Measurements from ENCODE around the gene CACHD1.

Gene CACHD1

GRCh38 chr1:64549464-64550239 lies 79.7 kb downstream of the CACHD1 start:
- no peak for DNase-seq (ENCODE audit: low read depth)

DNA sequence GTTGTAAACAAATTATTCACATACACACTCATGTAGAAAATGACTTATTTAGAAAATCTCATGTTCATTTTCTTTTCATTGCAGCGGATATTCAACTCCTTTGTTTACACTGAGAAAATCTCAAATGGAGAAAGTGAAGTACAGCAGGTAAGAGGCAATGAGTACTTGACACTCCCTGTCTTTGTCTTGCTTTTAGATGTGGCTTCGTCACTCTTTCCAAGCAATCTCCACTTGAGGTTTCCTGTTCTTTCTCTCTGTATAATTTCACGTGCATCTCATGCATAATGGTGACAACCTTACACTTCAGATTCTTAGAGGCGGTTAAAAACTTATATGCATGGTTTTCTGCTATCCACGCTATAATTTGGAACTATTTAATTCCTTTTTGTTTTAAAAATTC lies 80.6 kb downstream of the CACHD1 start:
- DNase-seq (ENCODE audit: low read depth), result no peak

DNA sequence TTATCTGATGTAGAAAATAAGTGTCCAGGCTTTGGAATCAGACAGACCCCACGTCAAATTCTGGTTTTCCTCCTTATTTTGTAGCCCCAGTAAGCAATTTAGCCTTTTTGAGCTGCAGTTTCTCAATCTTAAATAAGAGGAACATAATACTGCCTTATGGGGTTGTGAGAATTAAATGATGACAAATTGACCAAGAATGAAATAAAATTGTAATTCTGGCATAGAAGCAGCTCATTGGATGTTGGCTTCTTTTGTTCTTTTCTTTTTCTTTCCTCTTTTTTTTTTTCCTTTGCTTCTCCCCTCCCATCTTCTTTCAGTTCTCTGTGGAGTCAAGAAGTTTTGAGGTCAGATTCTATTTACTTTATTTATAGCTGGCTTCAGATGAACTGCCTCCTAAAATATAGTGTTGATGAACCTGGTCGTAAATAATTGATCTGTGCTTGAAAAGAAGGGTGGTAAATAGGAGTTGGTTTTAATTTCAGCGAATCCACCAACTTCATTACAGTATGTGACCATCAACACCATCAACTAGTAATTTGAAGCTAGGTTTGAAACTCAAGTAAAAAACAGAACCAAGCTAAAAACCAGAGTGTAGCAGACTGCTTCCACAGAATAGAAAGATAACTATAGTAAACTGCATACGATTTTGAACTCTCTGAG lies 81.1 kb downstream of the CACHD1 start:
- DNase-seq (ENCODE audit: low read depth), result no peak

GRCh38 chr1:64553285-64553684 lies 83.4 kb downstream of the CACHD1 start:
- DNase-seq (ENCODE audit: low read depth), result no peak

DNA sequence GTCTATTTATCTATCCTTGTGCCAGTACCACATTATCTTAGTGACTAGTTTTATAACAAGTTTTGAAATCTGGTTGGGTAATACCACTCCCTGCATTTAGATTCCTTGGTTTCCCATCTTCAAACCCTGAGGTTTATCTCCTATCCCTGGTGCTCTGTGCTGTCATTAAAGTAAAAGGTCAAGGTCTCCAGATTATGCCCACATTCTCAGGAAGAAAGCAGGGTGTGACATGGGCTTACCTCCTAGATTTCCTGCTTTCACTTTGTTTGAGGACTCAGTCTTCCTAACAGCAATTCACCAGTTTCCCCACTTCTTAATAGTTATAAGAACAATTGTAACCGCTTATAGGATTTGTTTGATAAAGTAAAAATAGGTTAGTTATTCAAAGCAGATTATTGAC lies 86.0 kb downstream of the CACHD1 start:
- DNase-seq (ENCODE audit: low read depth), result no peak

DNA sequence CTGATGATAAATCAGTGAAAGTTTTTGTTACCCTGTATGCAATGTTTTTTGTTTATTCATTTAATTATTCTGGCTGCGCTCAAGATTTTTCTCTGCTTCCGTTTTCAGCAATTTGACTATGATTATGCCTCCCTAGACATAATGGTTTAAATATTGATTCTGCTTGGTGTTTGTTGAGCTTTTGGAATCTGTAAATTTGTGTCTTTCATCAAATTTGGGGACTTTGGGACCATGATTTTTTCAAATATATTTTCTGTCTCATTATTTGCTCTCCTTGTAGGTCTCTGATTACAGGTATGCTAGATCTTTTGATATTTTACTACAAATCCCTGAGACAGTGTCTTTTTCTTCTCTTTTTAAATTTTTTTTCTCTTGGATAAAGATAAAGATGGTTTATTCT lies 92.1 kb downstream of the CACHD1 start:
- no peak for DNase-seq (ENCODE audit: low read depth)

- DNase-seq (ENCODE audit: low read depth), result no peak
Measured at GRCh38 chr1:64563958-64564565, 94.1 kb downstream of the CACHD1 start.

DNA sequence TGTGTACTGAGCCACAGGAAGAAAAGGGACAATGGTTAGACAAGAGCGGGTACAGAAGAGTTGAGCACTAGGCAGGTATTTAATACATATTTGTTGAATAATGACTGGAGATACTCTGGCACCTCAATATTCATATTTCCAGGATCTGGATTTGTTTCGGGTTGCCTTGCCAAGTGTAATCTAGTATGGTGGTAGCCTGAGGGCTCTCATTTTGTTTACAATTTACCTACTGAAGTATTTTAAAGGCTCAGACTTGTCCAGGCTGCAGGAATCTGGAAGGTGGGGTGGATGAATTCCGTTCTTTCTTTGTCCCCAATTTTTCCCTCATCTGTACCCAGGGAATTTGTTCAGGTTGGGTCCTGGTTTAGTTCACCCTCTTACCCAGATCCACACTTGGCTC lies 95.0 kb downstream of the CACHD1 start:
- DNase-seq (ENCODE audit: low read depth), result no peak

- no peak for DNase-seq (ENCODE audit: low read depth)
Measured at GRCh38 chr1:64567426-64568170, 97.7 kb downstream of the CACHD1 start.

GRCh38 chr1:64568171-64568450 lies 98.2 kb downstream of the CACHD1 start:
- no peak for DNase-seq (ENCODE audit: low read depth)

- no peak for DNase-seq (ENCODE audit: low read depth)
Measured at GRCh38 chr1:64569411-64569810, 99.5 kb downstream of the CACHD1 start.

GRCh38 chr1:64570267-64570855 lies 100.4 kb downstream of the CACHD1 start:
- no peak for DNase-seq (ENCODE audit: low read depth)

- no peak for DNase-seq (ENCODE audit: low read depth)
Measured at GRCh38 chr1:64572222-64572900, 102.4 kb downstream of the CACHD1 start.

- no peak for DNase-seq (ENCODE audit: low read depth)
Measured at GRCh38 chr1:64574301-64574700, 104.4 kb downstream of the CACHD1 start.

GRCh38 chr1:64575881-64576676 lies 106.2 kb downstream of the CACHD1 start:
- no peak for DNase-seq (ENCODE audit: low read depth)

DNA sequence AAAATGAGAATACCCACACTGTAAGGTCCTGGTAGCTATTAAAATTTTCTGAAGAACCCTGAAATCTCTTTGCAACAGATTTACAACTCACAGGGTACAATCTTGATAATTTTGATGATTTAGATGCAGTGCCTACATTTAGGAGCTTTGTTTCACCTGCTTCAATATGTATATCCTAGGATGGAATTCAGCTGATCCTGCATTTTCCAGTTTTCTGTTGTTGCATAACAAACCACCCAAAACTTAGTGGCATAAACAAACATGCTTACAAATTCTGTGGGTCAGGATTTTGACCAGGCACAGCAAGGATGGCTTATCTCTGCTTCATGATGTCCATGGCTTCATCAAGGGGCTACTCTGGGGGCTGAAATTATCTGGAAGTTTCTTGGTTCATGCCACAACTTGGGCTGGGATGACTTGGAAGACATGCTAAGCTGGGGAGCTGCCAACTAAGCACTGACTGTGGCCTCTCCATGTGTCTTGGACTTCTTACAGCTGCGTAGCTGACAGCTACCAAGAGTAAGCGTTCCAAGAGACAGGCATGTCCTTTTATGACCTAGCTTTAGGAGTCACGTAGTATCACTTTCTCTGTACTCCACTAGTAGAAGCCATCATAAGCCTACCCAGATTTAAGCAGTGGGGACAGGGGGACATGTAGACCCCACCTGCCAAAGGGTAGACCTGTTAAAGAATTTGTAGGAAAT lies 108.5 kb downstream of the CACHD1 start:
- no peak for DNase-seq (ENCODE audit: low read depth)

DNA sequence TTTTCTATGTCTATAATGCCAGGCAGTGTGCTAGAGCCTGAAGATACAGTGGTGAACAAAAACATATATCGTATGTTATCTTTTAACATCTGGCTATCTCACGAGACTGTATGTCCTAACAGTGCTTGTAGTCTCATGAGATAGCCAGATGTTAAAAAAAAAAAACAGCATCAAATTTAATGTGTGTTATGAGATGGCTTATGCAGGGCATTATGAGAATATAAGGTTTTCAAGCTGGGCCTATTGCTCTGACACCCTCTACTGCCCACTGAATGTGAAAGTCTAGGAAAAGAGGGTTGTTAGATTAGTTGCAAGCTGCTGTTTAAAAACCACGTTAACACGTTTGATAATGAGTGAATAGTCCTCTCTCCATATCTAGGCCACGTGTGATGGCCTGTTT lies 109.8 kb downstream of the CACHD1 start:
- DNase-seq (ENCODE audit: low read depth), result no peak

GRCh38 chr1:64581135-64581842 lies 111.4 kb downstream of the CACHD1 start:
- no peak for DNase-seq (ENCODE audit: low read depth)

GRCh38 chr1:64581843-64582185 lies 111.9 kb downstream of the CACHD1 start:
- DNase-seq (ENCODE audit: low read depth), result no peak

GRCh38 chr1:64584479-64584878 lies 114.5 kb downstream of the CACHD1 start:
- no peak for DNase-seq (ENCODE audit: low read depth)
